Ishikawa (cell line): Measurements from ENCODE around the gene PDE8A.

Source experiments
- CEBPB ChIP-seq: IDR thresholded peaks from 2 replicates; pipeline ENCODE4 v1.6.1; 2012
- CREB1 ChIP-seq: IDR thresholded peaks from 2 replicates; pipeline ENCODE4 v1.6.1; 2012; ENCODE audit warnings: low read depth
- EGR1 ChIP-seq: IDR thresholded peaks from 2 replicates; pipeline ENCODE4 v1.6.1; 2012
- EP300 ChIP-seq: IDR thresholded peaks from 2 replicates; pipeline ENCODE4 v1.6.1; 2012; ENCODE audit warnings: borderline replicate concordance
- FOXM1 ChIP-seq: IDR thresholded peaks from 2 replicates; pipeline ENCODE4 v1.6.1; 2012; ENCODE audit warnings: low read depth, borderline replicate concordance
- MAX ChIP-seq: IDR thresholded peaks from 2 replicates; pipeline ENCODE4 v1.6.1; 2012
- NFIC ChIP-seq: IDR thresholded peaks from 2 replicates; pipeline ENCODE4 v1.6.1; 2012
- RAD21 ChIP-seq: IDR thresholded peaks from 2 replicates; pipeline ENCODE4 v1.6.1; 2012; ENCODE audit warnings: low read depth
- REST ChIP-seq: IDR thresholded peaks from 2 replicates; pipeline ENCODE4 v1.6.1; 2012; ENCODE audit warnings: low read depth, mild to moderate bottlenecking
- TAF1 ChIP-seq: IDR thresholded peaks from 2 replicates; pipeline ENCODE4 v1.6.1; 2012; ENCODE audit warnings: low read depth, mild to moderate bottlenecking
- TCF12 ChIP-seq: IDR thresholded peaks from 2 replicates; pipeline ENCODE4 v1.6.1; 2012; ENCODE audit warnings: low read depth
- USF1 ChIP-seq: IDR thresholded peaks from 2 replicates; pipeline ENCODE4 v1.6.1; 2012
- YY1 ChIP-seq: IDR thresholded peaks from 2 replicates; pipeline ENCODE4 v1.6.1; 2012; ENCODE audit warnings: low read depth
- ZBTB7A ChIP-seq: IDR thresholded peaks from 2 replicates; pipeline ENCODE4 v1.6.1; 2012; ENCODE audit warnings: low read depth

GRCh38 chr15:84942456-84942855 lies 39.2 kb upstream of the PDE8A start:
- no peak for TF ChIP-seq FOXM1
- TF ChIP-seq EP300: no peak
- TF ChIP-seq TAF1: no peak
- no peak for TF ChIP-seq MAX
- TF ChIP-seq USF1: no peak
- TF ChIP-seq ZBTB7A: no peak
- TF ChIP-seq REST: no peak
- no peak for TF ChIP-seq RAD21
- no peak for TF ChIP-seq EGR1
- no peak for TF ChIP-seq TCF12
- TF ChIP-seq NFIC: no peak
- TF ChIP-seq CREB1: no peak
- no peak for TF ChIP-seq YY1
- TF ChIP-seq CEBPB: no peak
